Karpas-422 (cell line): ENCODE measurements around the gene PIK3R5. TPM values are rescaled to one million over a fixed set of nuclear protein-coding genes. Genes with fewer than 3 reads are reported as not detected.

Experiments
- DNase-seq: peaks from one replicate; pipeline ENCODE4 v3.0.0-alpha.2; 2015
- H2AFZ ChIP-seq: fragments of 200-600 bp; sonication (generic); 2 replicates; pipeline ENCODE4 v1.6.1; 2014; ENCODE audit warnings: antibody characterized with exemption, low read length, mixed read lengths
- H3K27ac ChIP-seq: fragments of 200-600 bp; sonication (generic); 2 replicates; pipeline ENCODE4 v1.5.1; 2014; ENCODE audit warnings: mild to moderate bottlenecking, low read length, moderate library complexity
- H3K27me3 ChIP-seq: fragments of 200-600 bp; sonication (generic); 2 replicates; pipeline ENCODE4 v1.6.1; 2014; ENCODE audit warnings: low read length, mixed read lengths
- H3K36me3 ChIP-seq: fragments of 200-600 bp; sonication (generic); 2 replicates; pipeline ENCODE4 v1.6.1; 2014; ENCODE audit warnings: low read length, mixed read lengths; ENCODE audit not compliant: insufficient read depth
- H3K4me1 ChIP-seq: fragments of 200-600 bp; sonication (generic); 2 replicates; pipeline ENCODE4 v1.6.1; 2014; ENCODE audit warnings: mild to moderate bottlenecking, low read length, mixed read lengths
- H3K4me2 ChIP-seq: fragments of 200-600 bp; sonication (generic); 2 replicates; pipeline ENCODE4 v1.6.1; 2014; ENCODE audit warnings: low read length, low read depth, mild to moderate bottlenecking; ENCODE audit not compliant: poor library complexity, severe bottlenecking
- H3K4me3 ChIP-seq: fragments of 200-600 bp; sonication (generic); 2 replicates; pipeline ENCODE4 v1.5.1; 2014; ENCODE audit warnings: mild to moderate bottlenecking, antibody characterized with exemption, low read length, mixed read lengths
- H3K79me2 ChIP-seq: fragments of 200-600 bp; sonication (generic); 2 replicates; pipeline ENCODE4 v1.6.1; 2014; ENCODE audit warnings: mild to moderate bottlenecking, low read length, mixed read lengths
- H3K9ac ChIP-seq: fragments of 200-600 bp; sonication (generic); 2 replicates; pipeline ENCODE4 v1.6.0; 2014; ENCODE audit warnings: low read length
- H3K9me2 ChIP-seq: fragments of 200-600 bp; sonication (generic), shearing (Covaris generic); replicated peaks from 2 replicates; pipeline ENCODE4 v1.6.0; 2014; ENCODE audit warnings: mild to moderate bottlenecking, low read length, moderate library complexity; ENCODE audit not compliant: insufficient read depth
- H3K9me3 ChIP-seq: fragments of 300-700, 200-600 bp; sonication (generic); 2 replicates; pipeline ENCODE4 v1.6.1; 2014; ENCODE audit warnings: low read length, mixed read lengths
- H4K20me1 ChIP-seq: fragments of 200-600 bp; sonication (generic); 2 replicates; pipeline ENCODE4 v1.6.1; 2014; ENCODE audit warnings: mild to moderate bottlenecking, antibody characterized with exemption, low read length, low read depth; ENCODE audit not compliant: insufficient read depth
- total RNA-seq: library from RNA; depleted of rRNA; stranded (reverse); fragments of >200 nt; shearing (Covaris generic); gene quantifications from 2 replicates; pipeline ENCODE4 v1.2.3, GENCODE V29; 2014; ENCODE audit warnings: low replicate concordance

PIK3R5 gene
- total RNA-seq, 1 experiment from 2014 or later, result not detected

DNA sequence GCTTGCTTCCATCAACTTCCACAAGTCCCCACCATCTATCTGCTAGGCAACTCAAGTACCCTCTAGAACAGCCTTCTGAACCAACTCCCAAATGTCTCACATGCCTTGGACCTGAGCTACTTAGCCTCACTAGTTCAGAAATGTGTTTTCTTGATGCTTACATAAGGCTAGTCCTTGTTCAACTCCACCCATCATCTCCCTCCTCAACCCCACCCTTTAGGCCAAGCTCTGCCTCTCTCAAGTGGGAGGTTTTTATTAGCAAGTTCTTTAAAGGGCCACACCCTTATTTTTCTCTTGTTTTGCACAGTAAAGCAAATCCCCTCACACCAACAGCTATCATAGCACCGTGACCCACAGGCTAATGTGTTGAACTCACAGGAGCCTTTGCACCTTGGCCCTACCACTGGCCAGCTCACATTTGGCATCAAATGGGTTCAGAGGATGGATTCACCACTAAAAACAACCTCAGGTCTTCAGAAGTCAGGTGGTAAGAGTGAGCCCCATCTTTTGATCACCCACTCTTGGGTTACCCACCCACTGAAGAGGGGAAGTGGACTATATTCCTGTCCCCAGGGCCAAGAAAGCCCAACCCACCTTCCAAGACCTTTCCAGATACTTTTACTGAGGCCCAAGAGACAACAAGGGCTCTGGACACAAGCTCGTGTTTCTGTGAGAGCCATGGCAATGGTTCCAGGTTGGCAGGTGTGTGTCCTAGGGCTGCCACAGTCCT, 12.2 kb downstream of the PIK3R5 start:
- no peaks in the 10 kb centered on the region for H3K9me2 ChIP-seq
- H3K79me2 ChIP-seq, result no peaks in the 10 kb centered on the region
- H3K4me1 ChIP-seq, result no peaks in the 10 kb centered on the region
- H3K4me2 ChIP-seq, result no peak overlapping the region
- H4K20me1 ChIP-seq, result no peaks in the 10 kb centered on the region
- no peaks in the 10 kb centered on the region for H3K36me3 ChIP-seq
- no peak overlapping the region for H3K27ac ChIP-seq
- H3K9ac ChIP-seq, result no peak overlapping the region
- no peak overlapping the region for H3K4me3 ChIP-seq
- H3K9me3 ChIP-seq, result no peaks in the 10 kb centered on the region
- 0 out of 2 replicates have a peak, but pooled peaks cover 3% of the 10 kb centered on the region for H3K27me3 ChIP-seq
- no peak overlapping the region for H2AFZ ChIP-seq
- no peak for DNase-seq

DNA sequence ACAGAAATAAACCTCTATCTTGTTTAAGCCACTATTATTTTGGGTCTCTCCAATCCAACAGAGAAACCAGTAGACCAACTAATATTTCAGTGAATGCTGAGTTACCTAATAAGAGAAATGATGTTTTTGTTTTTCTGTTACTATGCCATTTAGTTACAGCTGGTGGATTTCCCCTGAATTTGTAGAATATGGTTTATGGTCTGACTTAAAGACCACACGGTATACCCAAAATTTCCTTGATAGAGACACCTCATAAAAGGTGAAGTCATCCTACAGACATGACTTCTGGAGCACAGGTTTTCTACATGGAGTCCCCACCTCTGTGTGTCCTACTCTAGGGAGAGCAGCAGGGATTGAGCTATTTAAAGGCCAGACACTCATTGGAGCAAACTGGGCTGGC, 13.3 kb downstream of the PIK3R5 start:
- no peaks in the 10 kb centered on the region for H3K36me3 ChIP-seq
- H3K9ac ChIP-seq, result no peak overlapping the region
- 0 out of 2 replicates have a peak, but pooled peaks cover 3% of the 10 kb centered on the region for H3K27me3 ChIP-seq
- no peak overlapping the region for H3K4me3 ChIP-seq
- no peaks in the 10 kb centered on the region for H3K4me1 ChIP-seq
- no peak overlapping the region for H3K4me2 ChIP-seq
- DNase-seq, result no peak
- H2AFZ ChIP-seq, result no peak overlapping the region
- H3K9me3 ChIP-seq, result no peaks in the 10 kb centered on the region
- no peak overlapping the region for H3K27ac ChIP-seq
- no peaks in the 10 kb centered on the region for H4K20me1 ChIP-seq
- H3K79me2 ChIP-seq, result no peaks in the 10 kb centered on the region
- H3K9me2 ChIP-seq, result no peaks in the 10 kb centered on the region

DNA sequence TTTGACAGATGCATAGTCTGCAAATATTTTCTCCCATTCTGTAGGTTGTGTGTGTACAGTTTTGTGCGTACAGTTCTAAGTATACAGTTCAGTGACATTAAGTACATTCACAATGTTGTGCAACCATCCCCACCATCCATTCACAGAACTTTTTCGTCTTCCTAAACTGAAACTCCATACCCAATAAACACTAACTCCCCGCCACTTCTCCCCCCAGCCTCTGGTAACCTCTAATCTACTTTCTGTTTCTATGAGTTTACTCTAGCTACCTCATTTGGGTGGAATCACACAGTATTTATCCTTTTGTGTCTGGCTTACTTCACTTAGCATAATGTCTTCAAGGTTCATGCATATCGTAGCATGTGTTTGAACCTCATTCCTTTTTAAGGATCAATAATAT, 14.3 kb downstream of the PIK3R5 start:
- Histone ChIP-seq H3K9ac (no peak overlapping the region), H3K4me3 (no peak overlapping the region), H3K79me2 (no peaks in the 10 kb centered on the region), H3K9me3 (no peaks in the 10 kb centered on the region), H3K9me2 (no peaks in the 10 kb centered on the region), H2AFZ (no peak overlapping the region), H3K27ac (no peak overlapping the region), H3K27me3 (0 out of 2 replicates have a peak, but pooled peaks cover 2% of the 10 kb centered on the region), H3K36me3 (no peaks in the 10 kb centered on the region), H3K4me1 (no peaks in the 10 kb centered on the region), H4K20me1 (no peaks in the 10 kb centered on the region), H3K4me2 (no peak overlapping the region)
- no peak for DNase-seq

DNA sequence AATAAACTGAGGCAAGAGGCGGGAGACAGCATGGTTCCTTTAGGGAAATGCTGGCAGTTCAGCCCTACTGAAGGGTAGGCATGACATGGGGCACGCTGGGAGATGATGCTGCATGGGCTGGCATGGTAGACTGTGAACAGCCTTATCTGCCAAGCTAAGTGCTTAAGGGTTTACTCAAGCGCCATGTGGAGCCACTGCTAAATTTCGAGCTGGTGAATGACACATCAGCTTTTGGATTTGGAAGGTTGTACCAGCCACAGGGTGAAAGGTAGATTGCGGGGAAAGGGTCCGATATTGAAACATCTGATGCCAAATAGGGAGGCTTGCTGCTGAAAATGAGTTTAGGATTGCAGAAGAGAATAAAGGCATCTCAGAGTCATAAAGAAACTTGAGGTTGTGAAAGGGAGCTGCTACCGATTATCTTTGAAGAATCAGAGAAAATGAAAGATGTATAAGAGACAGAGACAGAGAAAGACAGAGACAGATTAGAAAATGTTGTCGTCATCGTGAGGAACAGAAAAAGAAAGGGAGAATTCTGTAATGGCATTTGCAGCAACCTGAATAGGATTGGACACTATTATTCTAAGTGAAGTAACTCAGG, 16.3 kb downstream of the PIK3R5 start:
- Histone ChIP-seq H3K9me2 (no peaks in the 10 kb centered on the region), H3K9ac (no peak overlapping the region), H4K20me1 (no peaks in the 10 kb centered on the region), H3K79me2 (no peaks in the 10 kb centered on the region), H3K4me3 (no peak overlapping the region), H3K27ac (no peak overlapping the region), H2AFZ (no peak overlapping the region), H3K4me2 (no peak overlapping the region), H3K4me1 (no peaks in the 10 kb centered on the region), H3K36me3 (no peaks in the 10 kb centered on the region), H3K27me3 (no peaks in the 10 kb centered on the region), H3K9me3 (no peaks in the 10 kb centered on the region)
- no peak for DNase-seq

DNA sequence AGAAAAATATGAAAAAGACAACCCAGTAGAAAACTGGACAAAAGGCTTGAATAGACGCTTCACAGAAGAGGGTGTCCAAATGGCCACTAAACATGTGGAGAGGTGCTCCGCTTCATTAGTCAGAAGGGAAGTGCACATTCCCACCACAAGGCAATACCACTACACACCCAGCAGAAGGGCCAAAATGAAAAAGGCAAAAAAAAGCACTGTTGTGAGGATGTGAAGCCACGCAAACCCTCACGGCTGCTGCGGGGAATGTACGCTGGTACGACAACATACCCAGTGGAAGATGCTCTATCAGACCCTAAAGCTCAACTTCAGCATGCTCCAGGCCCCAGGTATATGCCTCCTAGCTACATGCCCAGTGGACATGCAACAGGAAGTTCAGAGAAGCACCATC, 17.0 kb downstream of the PIK3R5 start:
- Histone ChIP-seq H3K4me1 (no peaks in the 10 kb centered on the region), H3K27me3 (no peaks in the 10 kb centered on the region), H3K36me3 (no peaks in the 10 kb centered on the region), H3K9me3 (no peaks in the 10 kb centered on the region), H3K4me3 (no peak overlapping the region), H3K4me2 (no peak overlapping the region), H3K9ac (no peak overlapping the region), H3K79me2 (no peaks in the 10 kb centered on the region), H4K20me1 (no peaks in the 10 kb centered on the region), H2AFZ (no peak overlapping the region), H3K27ac (no peak overlapping the region), H3K9me2 (no peaks in the 10 kb centered on the region)
- DNase-seq, result no peak

DNA sequence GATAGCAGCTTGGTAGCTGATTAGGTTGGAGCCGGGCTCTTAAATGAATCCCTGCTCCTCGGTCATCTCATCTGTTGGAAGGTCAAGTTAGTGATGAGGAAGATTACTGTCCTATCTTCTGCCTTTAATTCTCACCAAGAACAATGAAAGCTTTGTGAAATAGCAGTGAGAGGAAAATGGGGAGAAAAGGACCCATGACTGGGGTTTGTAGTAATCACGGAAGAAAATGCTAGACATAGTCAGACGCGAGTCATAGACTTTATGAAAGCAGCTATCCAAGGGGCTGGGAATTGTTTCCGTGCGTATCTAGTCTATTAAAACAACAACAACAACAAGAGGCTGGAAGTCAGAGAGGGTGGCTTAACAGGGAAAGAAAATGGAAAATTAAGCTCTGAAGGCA, 18.3 kb downstream of the PIK3R5 start:
- Histone ChIP-seq H3K79me2 (no peaks in the 10 kb centered on the region), H3K9ac (no peak overlapping the region), H3K4me2 (no peak overlapping the region), H3K9me3 (no peaks in the 10 kb centered on the region), H3K36me3 (no peaks in the 10 kb centered on the region), H3K9me2 (no peaks in the 10 kb centered on the region), H3K4me3 (no peak overlapping the region), H3K4me1 (no peaks in the 10 kb centered on the region), H3K27me3 (no peaks in the 10 kb centered on the region), H2AFZ (no peak overlapping the region), H3K27ac (no peak overlapping the region), H4K20me1 (no peaks in the 10 kb centered on the region)
- no peak for DNase-seq

DNA sequence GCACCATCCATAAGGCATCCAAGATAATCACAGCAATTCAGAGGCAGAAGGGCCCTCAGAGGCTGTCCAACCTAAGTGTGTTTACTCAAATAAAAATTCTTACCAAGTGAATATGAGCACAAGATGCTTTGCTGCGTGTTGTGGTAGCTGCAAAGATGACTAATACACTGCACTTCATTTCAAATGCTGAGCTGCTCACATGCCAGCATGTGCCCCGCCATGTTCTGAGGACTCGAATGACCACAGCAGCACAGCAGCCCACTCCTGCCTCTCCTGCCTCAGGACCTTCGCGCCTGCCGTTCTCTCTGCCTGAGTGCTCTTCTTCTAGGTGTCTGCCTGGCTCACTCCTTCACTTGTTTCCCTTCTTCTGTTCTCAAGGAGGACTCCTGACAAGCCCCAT, 19.0 kb downstream of the PIK3R5 start:
- Histone ChIP-seq H4K20me1 (no peaks in the 10 kb centered on the region), H2AFZ (no peak overlapping the region), H3K9me2 (no peaks in the 10 kb centered on the region), H3K9ac (no peak overlapping the region), H3K79me2 (no peaks in the 10 kb centered on the region), H3K4me2 (no peak overlapping the region), H3K4me1 (no peaks in the 10 kb centered on the region), H3K9me3 (no peaks in the 10 kb centered on the region), H3K36me3 (no peaks in the 10 kb centered on the region), H3K27me3 (no peaks in the 10 kb centered on the region), H3K4me3 (no peak overlapping the region), H3K27ac (no peak overlapping the region)
- DNase-seq, result no peak

DNA sequence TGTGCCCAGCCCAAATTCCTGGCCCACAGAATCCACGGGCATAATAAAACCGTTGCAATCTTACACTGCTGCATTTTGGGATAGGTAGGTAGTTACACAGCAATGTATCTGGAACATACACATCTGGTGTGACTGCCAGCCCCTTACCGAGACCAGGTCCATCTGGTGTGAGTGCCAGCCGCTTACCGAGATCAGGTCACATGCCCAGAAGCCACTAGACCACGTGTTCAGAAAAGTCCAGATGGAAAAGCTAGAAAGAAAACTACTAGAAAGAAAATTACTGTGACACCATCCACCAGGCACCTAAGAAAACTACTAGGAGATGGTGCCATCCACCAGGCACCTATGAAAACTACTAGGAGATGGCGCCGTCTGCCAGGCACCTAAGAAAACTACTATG, 19.4 kb downstream of the PIK3R5 start:
- Histone ChIP-seq H3K27ac (no peak overlapping the region), H2AFZ (no peak overlapping the region), H3K4me3 (no peak overlapping the region), H3K9me2 (no peaks in the 10 kb centered on the region), H3K9me3 (no peaks in the 10 kb centered on the region), H3K27me3 (no peaks in the 10 kb centered on the region), H3K4me1 (no peaks in the 10 kb centered on the region), H3K9ac (no peak overlapping the region), H3K79me2 (no peaks in the 10 kb centered on the region), H4K20me1 (no peaks in the 10 kb centered on the region), H3K36me3 (no peaks in the 10 kb centered on the region), H3K4me2 (no peak overlapping the region)
- DNase-seq, result no peak
